ENCODE measurements around the gene SNTG2.

Gene SNTG2

GRCh38 chr2:954687-955000 is 4.0 kb downstream of the SNTG2 start:
- no peak for DNase-seq

- DNase-seq: no peak
Observed at GRCh38 chr2:955829-956731, 5.4 kb downstream of the SNTG2 start.

GRCh38 chr2:959457-959856 is 8.8 kb downstream of the SNTG2 start:
- no peak for DNase-seq

GRCh38 chr2:960061-960736 is 9.6 kb downstream of the SNTG2 start:
- DNase-seq: no peak

- no peak for DNase-seq
Observed at GRCh38 chr2:961786-962185, 11.1 kb downstream of the SNTG2 start.

- DNase-seq: no peak
Observed at GRCh38 chr2:963876-964275, 13.2 kb downstream of the SNTG2 start.

GRCh38 chr2:964562-964961 is 13.9 kb downstream of the SNTG2 start:
- no peak for DNase-seq

GRCh38 chr2:965640-966147 is 15.0 kb downstream of the SNTG2 start:
- DNase-seq: no peak

GRCh38 chr2:973129-973528 is 22.5 kb downstream of the SNTG2 start:
- no peak for DNase-seq

GRCh38 chr2:974054-974453 is 23.4 kb downstream of the SNTG2 start:
- no peak for DNase-seq

- peak; percentile 28 for DNase-seq
Observed at GRCh38 chr2:974502-974901, 23.9 kb downstream of the SNTG2 start.

GRCh38 chr2:975095-975494 is 24.4 kb downstream of the SNTG2 start:
- DNase-seq: no peak

GRCh38 chr2:979069-979928 is 28.6 kb downstream of the SNTG2 start:
- no peak for DNase-seq

GRCh38 chr2:980176-980575 is 29.5 kb downstream of the SNTG2 start:
- DNase-seq: no peak

GRCh38 chr2:981258-981657 is 30.6 kb downstream of the SNTG2 start:
- DNase-seq: no peak

GRCh38 chr2:981759-982158 is 31.1 kb downstream of the SNTG2 start:
- no peak for DNase-seq

GRCh38 chr2:985317-985898 is 34.8 kb downstream of the SNTG2 start:
- no peak for DNase-seq

GRCh38 chr2:987789-988188 is 37.1 kb downstream of the SNTG2 start:
- DNase-seq: no peak

GRCh38 chr2:989781-990467 is 39.3 kb downstream of the SNTG2 start:
- no peak for DNase-seq

- no peak for DNase-seq
Observed at GRCh38 chr2:990970-991369, 40.3 kb downstream of the SNTG2 start.

GRCh38 chr2:1002350-1002749 is 51.7 kb downstream of the SNTG2 start:
- no peak for DNase-seq

- no peak for DNase-seq
Observed at GRCh38 chr2:1004398-1004797, 53.7 kb downstream of the SNTG2 start.

Data from hematopoietic multipotent progenitor cell treated with erythropoietin and hydrocortisone succinate and interleukin-3 and kit ligand, for 8 days (in vitro differentiated cells).